ENCODE data around the gene PLEKHM3. TPM values are rescaled to one million over a fixed set of nuclear protein-coding genes. Genes with fewer than 3 reads are reported as not detected.

PLEKHM3 gene
- total and polyA plus RNA-seq, 2 of the 13 experiments (the other 11 are each of a cell fraction or from before 2014, with no cell fraction given) = 4.5 to 4.7 TPM

- no peak for TF ChIP-seq KLF16 (CRISPR knock-in tag; IDR thresholded peaks at IDR 0.05)
- no peak for TF ChIP-seq FUBP1 (CRISPR knock-in tag; IDR thresholded peaks at IDR 0.05; ENCODE audit: borderline replicate concordance)
- no peak for TF ChIP-seq PAX8 (CRISPR knock-in tag; IDR thresholded peaks at IDR 0.05; ENCODE audit: borderline replicate concordance)
- peak; percentile 31; the same call in 1 of the 2 replicates for TF ChIP-seq ZNF281 (CRISPR knock-in tag; IDR thresholded peaks at IDR 0.05; ENCODE audit: borderline replicate concordance)
- no peak for TF ChIP-seq MAZ (IDR thresholded peaks at IDR 0.05; ENCODE audit: borderline replicate concordance, low read depth, low read length)
- 0 out of 2 replicates have a peak, but pooled peaks have one; percentile 37 for TF ChIP-seq MAZ (CRISPR knock-in tag; IDR thresholded peaks at IDR 0.05; ENCODE audit: low read depth)
- no peak for TF ChIP-seq GZF1 (CRISPR knock-in tag; IDR thresholded peaks at IDR 0.05)
- no peak for TF ChIP-seq ZC3H4 (CRISPR knock-in tag; IDR thresholded peaks at IDR 0.05; ENCODE audit: borderline replicate concordance)
- no peak for TF ChIP-seq ZNF280D (CRISPR knock-in tag; IDR thresholded peaks at IDR 0.05)
- TF ChIP-seq ZFP62 (CRISPR knock-in tag; IDR thresholded peaks at IDR 0.05) = no peak
- TF ChIP-seq NCOA2 (CRISPR knock-in tag; IDR thresholded peaks at IDR 0.05) = no peak
- no peak for TF ChIP-seq ZNF770 (CRISPR knock-in tag; IDR thresholded peaks at IDR 0.05)
- 0 out of 2 replicates have a peak, but pooled peaks have one; percentile 31 for TF ChIP-seq ARID5B (CRISPR knock-in tag; IDR thresholded peaks at IDR 0.05)
- TF ChIP-seq ZNF337 (CRISPR knock-in tag; IDR thresholded peaks at IDR 0.05; ENCODE audit: borderline replicate concordance, low read depth) = no peak
- no peak for TF ChIP-seq SIN3A (IDR thresholded peaks at IDR 0.05; ENCODE audit: borderline replicate concordance, low read depth, low read length)
Observed at GRCh38 chr2:207934720-207935119, 90.6 kb downstream of the PLEKHM3 start (continued).

All from HepG2 (cell line).